DMS53 (cell line): Measurements from ENCODE around the gene FAM78A.
"Not testable (repeated sequence)": the region's sequence is repeated elsewhere in the genome, so short reads cannot be mapped to it uniquely, and the experiment has no call there.

Experiments used
- DNase-seq: peaks from one replicate; lab custom pipeline; 2025; lab: John Stamatoyannopoulos, UW

Gene FAM78A

GRCh38 chr9:131211920-131212319 lies 64.4 kb downstream of the FAM78A start:
- DNase-seq: not testable (repeated sequence)
